Cardiac ventricle fibroblast (primary cell): Measurements from ENCODE around the gene ALG2. TPM values are rescaled to one million over a fixed set of nuclear protein-coding genes. Genes with fewer than 3 reads are reported as not detected.

Experiments
- total RNA-seq: library from RNA; depleted of rRNA; stranded (reverse); fragments of >200 nt; gene quantifications from 2 replicates; pipeline ENCODE4 v1.2.3, GENCODE V29; 2015

Gene ALG2
- total RNA-seq = 54.8 and 58.2 TPM in 2 replicates

GRCh38 chr9:99221621-99222415 is at the start of gene ALG2, which contains the start of gene SEC61B:
TSS of gene ALG2 (minus strand) at chr9:99221942. CDS start at chr9:99221894, 48 bp downstream.
TSS of gene SEC61B (plus strand) at chr9:99222282. CDS start at chr9:99222364, 82 bp downstream.

Other genes with a start within 250 kb of the ALG2 start
- 10.1 and 11.5 TPM in 2 replicates for gene TGFBR1, start 116.8 kb downstream of the ALG2 start, total RNA-seq
- gene SEC61B, start 340 bp upstream of the ALG2 start, total RNA-seq = 153 and 197 TPM in 2 replicates